ENCODE data around the gene BEST1. TPM values are rescaled to one million over a fixed set of nuclear protein-coding genes. Genes with fewer than 3 reads are reported as not detected.

BEST1 gene
- total RNA-seq, 1 experiment from 2014 or later, result 0.17 TPM

GRCh38 chr11:61955422-61956135 lies 5.4 kb downstream of the BEST1 start (continued):
- TF ChIP-seq CTCF (IDR thresholded peaks at IDR 0.05) (no peak), ZNF232 (CRISPR knock-in tag; IDR thresholded peaks at IDR 0.05) (peak; percentile 96), PREB (CRISPR knock-in tag; IDR thresholded peaks at IDR 0.05; ENCODE audit: borderline replicate concordance) (no peak), FOXJ3 (CRISPR knock-in tag; IDR thresholded peaks at IDR 0.05; ENCODE audit: borderline replicate concordance) (no peak), RORB (CRISPR knock-in tag; IDR thresholded peaks at IDR 0.05) (no peak), ZNF512 (CRISPR knock-in tag; IDR thresholded peaks at IDR 0.05; ENCODE audit: borderline replicate concordance) (no peak), E2F5 (CRISPR knock-in tag; IDR thresholded peaks at IDR 0.05) (peak; percentile 86; the same call in 1 of the 2 replicates), ZNF416 (CRISPR knock-in tag; IDR thresholded peaks at IDR 0.05) (no peak), ZNF281 (CRISPR knock-in tag; IDR thresholded peaks at IDR 0.05) (peak; percentile 95), NR3C1 (CRISPR knock-in tag; conservative IDR thresholded peaks at IDR 0.05; ENCODE audit: low read depth) (no peak), MXD4 (CRISPR knock-in tag; IDR thresholded peaks at IDR 0.05; ENCODE audit: borderline replicate concordance) (no peak), ERG (CRISPR knock-in tag; IDR thresholded peaks at IDR 0.05) (no peak)

- CTCF ChIA-PET, result interaction anchor here (1.9 kb wide), 1 partner anchor 125 kb away, joined by 24 read pairs; no protein-coding TSS in a partner anchor
- H3K27ac Mint-ChIP-seq, result peak overlapping the region; percentile 36; the same call in 1 of the 2 replicates
- peak overlapping the region; percentile 68 for H3K4me3 Mint-ChIP-seq
- ATAC-seq (no peak), DNase-seq (ENCODE audit: low spot score) (no peak)
- H3K27me3 Mint-ChIP-seq (ENCODE audit: low read depth), result peaks cover 26% of the 10 kb centered on the region
- H3K9me3 Mint-ChIP-seq, result no peaks in the 10 kb centered on the region
- peaks cover 5% of the 10 kb centered on the region; the same call in 1 of the 2 replicates for H3K4me1 Mint-ChIP-seq
- POLR2A ChIA-PET, result no interaction called here
- no peaks in the 10 kb centered on the region for H3K36me3 Mint-ChIP-seq
- TF ChIP-seq AFF4 (CRISPR knock-in tag; IDR thresholded peaks at IDR 0.05; ENCODE audit: borderline replicate concordance), result no peak
- TF ChIP-seq MLX (CRISPR knock-in tag; IDR thresholded peaks at IDR 0.05), result no peak
- no peak for TF ChIP-seq TP53 (CRISPR knock-in tag; IDR thresholded peaks at IDR 0.05)
- no peak for TF ChIP-seq KAT7 (CRISPR knock-in tag; IDR thresholded peaks at IDR 0.05; ENCODE audit: borderline replicate concordance)
- no peak for TF ChIP-seq CTCF (IDR thresholded peaks at IDR 0.05)
Measured at GRCh38 chr11:61956191-61957020, 6.3 kb downstream of the BEST1 start.

Measured in WTC11 (cell line).